HepG2 (cell line): ENCODE measurements around the gene PBX1. TPM values are rescaled to one million over a fixed set of nuclear protein-coding genes. Genes with fewer than 3 reads are reported as not detected.

Experiments
- ATAC-seq: fragments of 200-7000 bp; cut with Tn5 transposase; 3 replicates; pipeline ENCODE4 v1.9.1; 2020; ENCODE audit warnings: mild to moderate bottlenecking, moderate library complexity
- BruUV-seq: library from RNA; stranded (reverse); fragments of 400-500 nt; replicated peaks from 2 replicates; lab custom pipeline; 2021; lab: Mats Ljungman, UMichigan
- CTCF ChIA-PET: fragments of 300-600 bp; formaldehyde crosslinking; extraction: SDS; loops from one replicate; lab custom pipeline; 2021; ENCODE audit warnings: low total read pairs, inconsistent platforms, low intra/inter-chr PET ratio; lab: Yijun Ruan, JAX
- POLR2A ChIA-PET: fragments of 350-600 bp; sonication (Branson Sonifier 250); formaldehyde crosslinking; loops from one replicate; lab custom pipeline; 2020; ENCODE audit warnings: antibody characterized with exemption, inconsistent platforms; lab: Yijun Ruan, JAX
- DNase-seq: peaks from one replicate; pipeline ENCODE4 v3.0.0-alpha.2; 2015; ENCODE audit warnings: low spot score
- FAIRE-seq: peaks from 3 replicates; lab custom pipeline; 2011; peaks lifted over from hg19 to GRCh38; lab: Jason Lieb, UNC
- H2AFZ ChIP-seq: one replicate; pipeline ENCODE4 v1.6.1; 2011; ENCODE audit warnings: low read length, inconsistent platforms
- H3K27ac ChIP-seq: fragments of 300-600 bp; 3 replicates; pipeline ENCODE4 v1.8.0; 2011; ENCODE audit warnings: mixed run types, mild to moderate bottlenecking, mixed read lengths, low read length, inconsistent platforms; ENCODE audit not compliant: insufficient read depth; ENCODE audit errors: extremely low read length
- H3K27me3 ChIP-seq, 2 experiments: fragments of 200-600 bp in 1 of 2; 2 replicates in 1 of 2; 3 replicates in 1 of 2; pipeline versions ENCODE4 v1.6.0 to v1.8.0; 2011; ENCODE audit warnings: low read length in 2 of 2, mild to moderate bottlenecking in 2 of 2, moderate library complexity in 2 of 2, inconsistent platforms in 1 of 2; ENCODE audit not compliant: insufficient read depth in 2 of 2, control insufficient read depth in 1 of 2
- H3K36me3 ChIP-seq, 2 experiments: fragments of 200-600 bp in 1 of 2; replicated peaks in 1 of 2; 2 replicates in 1 of 2; 3 replicates in 1 of 2; pipeline versions ENCODE4 v1.5.1 to v1.8.0; 2011; ENCODE audit warnings: low read length in 2 of 2, inconsistent platforms in 1 of 2; ENCODE audit not compliant: insufficient read depth in 2 of 2, control insufficient read depth in 1 of 2
- H3K4me1 ChIP-seq: 2 replicates; pipeline ENCODE4 v1.5.1; 2012; ENCODE audit warnings: low read length, inconsistent platforms; ENCODE audit not compliant: insufficient read depth
- H3K4me2 ChIP-seq: 2 replicates; pipeline ENCODE4 v1.6.0; 2011; ENCODE audit warnings: low read depth, low read length, inconsistent platforms
- H3K4me3 ChIP-seq, 3 experiments: fragments of 200-600 bp in 1 of 3; sonication (generic), shearing (Covaris generic) in 1 of 3; replicated peaks in 1 of 3; 2 replicates each; pipeline ENCODE4 v1.5.1; 2011 to 2016; ENCODE audit warnings: low read length in 3 of 3, inconsistent platforms in 2 of 3, low read depth in 2 of 3, mild to moderate bottlenecking in 2 of 3, control low read depth in 1 of 3, mixed read lengths in 1 of 3; ENCODE audit not compliant: insufficient read depth in 1 of 3
- H3K79me2 ChIP-seq: one replicate; pipeline ENCODE4 v1.6.1; 2011; ENCODE audit warnings: low read length, inconsistent platforms; ENCODE audit not compliant: insufficient read depth
- H3K9ac ChIP-seq: 2 replicates; pipeline ENCODE4 v1.6.0; 2011; ENCODE audit warnings: mild to moderate bottlenecking, low read depth, low read length, inconsistent platforms; ENCODE audit not compliant: insufficient read depth
- H3K9me3 ChIP-seq: 2 replicates; pipeline ENCODE4 v1.5.1; 2012; ENCODE audit warnings: mild to moderate bottlenecking, low read length
- H4K20me1 ChIP-seq: 2 replicates; pipeline ENCODE4 v1.6.0; 2011; ENCODE audit warnings: inconsistent platforms, mild to moderate bottlenecking, low read length, moderate library complexity; ENCODE audit not compliant: insufficient read depth
- ATAD3A ChIP-seq: sonication (generic); formaldehyde crosslinking; IDR thresholded peaks from 2 replicates; pipeline ENCODE4 v1.4.0; 2020; ENCODE audit warnings: missing genetic modification reagents
- PHF8 ChIP-seq: sonication (generic); formaldehyde crosslinking; IDR thresholded peaks from 2 replicates; pipeline ENCODE4 v1.5.0; 2020; ENCODE audit warnings: missing genetic modification reagents
- PLRG1 ChIP-seq: fragments of 450-650 bp; conservative IDR thresholded peaks from 2 replicates; pipeline ENCODE4 v1.6.1; 2016
- REL ChIP-seq: sonication (generic); formaldehyde crosslinking; conservative IDR thresholded peaks from 2 replicates; pipeline ENCODE4 v1.8.0; 2022; ENCODE audit warnings: mild to moderate bottlenecking, missing genetic modification reagents, moderate library complexity
- RORA ChIP-seq: sonication (generic); formaldehyde crosslinking; IDR thresholded peaks from 2 replicates; pipeline ENCODE4 v1.5.0; 2020; ENCODE audit warnings: mild to moderate bottlenecking, missing genetic modification reagents, moderate library complexity
- SETDB1 ChIP-seq: sonication (generic); formaldehyde crosslinking; IDR thresholded peaks from 2 replicates; pipeline ENCODE4 v1.5.1; 2020; ENCODE audit warnings: missing genetic modification reagents, mild to moderate bottlenecking, borderline replicate concordance
- SOX5 ChIP-seq: IDR thresholded peaks from 2 replicates; pipeline ENCODE4 v1.6.1; 2016; ENCODE audit warnings: borderline replicate concordance
- TAF1 ChIP-seq: sonication (generic); formaldehyde crosslinking; IDR thresholded peaks from 2 replicates; pipeline ENCODE4 v1.4.0; 2020; ENCODE audit warnings: missing genetic modification reagents
- TCF7 ChIP-seq: sonication (generic); IDR thresholded peaks from 2 replicates; pipeline ENCODE4 v1.6.1; 2016; ENCODE audit warnings: antibody characterized with exemption, low read depth
- TRIM24 ChIP-seq: sonication (generic); formaldehyde crosslinking; IDR thresholded peaks from 2 replicates; pipeline ENCODE4 v1.8.0; 2022; ENCODE audit warnings: mild to moderate bottlenecking, missing genetic modification reagents
- ZNF350 ChIP-seq: sonication (generic); formaldehyde crosslinking; IDR thresholded peaks from 2 replicates; pipeline ENCODE4 v1.4.0; 2020; ENCODE audit warnings: mild to moderate bottlenecking, low read depth, missing genetic modification reagents, borderline replicate concordance
- ZNF451 ChIP-seq: sonication (generic); formaldehyde crosslinking; IDR thresholded peaks from 2 replicates; pipeline ENCODE4 v1.5.0; 2020; ENCODE audit warnings: mild to moderate bottlenecking, missing genetic modification reagents
- ZNF746 ChIP-seq: sonication (generic); formaldehyde crosslinking; IDR thresholded peaks from 2 replicates; pipeline ENCODE4 v1.8.0; 2022; ENCODE audit warnings: mild to moderate bottlenecking, missing genetic modification reagents
- ZNF883 ChIP-seq: sonication (generic); formaldehyde crosslinking; IDR thresholded peaks from 2 replicates; pipeline ENCODE4 v1.5.1; 2020; ENCODE audit warnings: mild to moderate bottlenecking, missing genetic modification reagents; ENCODE audit errors: not compliant biosample characterization
- ZSCAN25 ChIP-seq: sonication (generic); formaldehyde crosslinking; IDR thresholded peaks from 2 replicates; pipeline ENCODE4 v1.8.0; 2022; ENCODE audit warnings: mild to moderate bottlenecking, missing genetic modification reagents
- WGBS: methylation state at CpG from one replicate; pipeline ENCODE4 v1.1.6; 2017; ENCODE audit warnings: low lambda C conversion rate; 5-methylcytosine and 5-hydroxymethylcytosine counted together
- in situ Hi-C: cut with HindIII; loops from 2 replicates; pipeline ENCODE4 v1.10.0; 2017; ENCODE audit warnings: low pct_unique_long_range_greater_than_20kb; ENCODE audit not compliant: extremely low pct_ligation_motif_present
- intact Hi-C: fragments of 100-400 bp; cut with micrococcal nuclease; formaldehyde crosslinking; loops from one replicate; pipeline ENCODE4 v1.10.0; 2022; ENCODE audit not compliant: unreplicated experiment
- polyA plus RNA-seq, 8 experiments: library from polyadenylated mRNA; depleted of rRNA in 3 of 8; stranded (reverse) in 7 of 8; unstranded in 1 of 8; fragments of >200 nt; fragmentation: Illumina TruSeq in 4 of 8; extraction: Trizol in 4 of 8; gene quantifications; 2 replicates each; pipeline versions ENCODE4 v1.2.1 to v1.2.3, GENCODE V29; 2011 to 2016; ENCODE audit warnings: low read depth in 4 of 8, missing spikeins in 1 of 8, mixed read lengths in 1 of 8; ENCODE audit not compliant: insufficient read depth in 1 of 8
- total RNA-seq, 5 experiments: library from RNA; depleted of rRNA; stranded (reverse); fragments of >200 nt; fragmentation: Illumina TruSeq; extraction: Trizol; gene quantifications; 2 replicates each; pipeline ENCODE4 v1.2.3, GENCODE V29; 2016; ENCODE audit warnings: low read depth in 1 of 5
- TF ChIP-seq, protein P1 (sequence below): sonication (generic); formaldehyde crosslinking; IDR thresholded peaks from 2 replicates; pipeline ENCODE4 v1.4.0; 2020; ENCODE audit warnings: missing genetic modification reagents, mild to moderate bottlenecking, borderline replicate concordance
- TF ChIP-seq, protein P2 (sequence below): sonication (generic); formaldehyde crosslinking; IDR thresholded peaks from 2 replicates; pipeline ENCODE4 v1.4.0; 2020; ENCODE audit warnings: missing genetic modification reagents, mild to moderate bottlenecking, borderline replicate concordance

Gene PBX1
- total and polyA plus RNA-seq, 2 of the 13 experiments (the other 11 are each of a cell fraction or from before 2014, with no cell fraction given): 0.24 TPM; not detected in 1

DNA sequence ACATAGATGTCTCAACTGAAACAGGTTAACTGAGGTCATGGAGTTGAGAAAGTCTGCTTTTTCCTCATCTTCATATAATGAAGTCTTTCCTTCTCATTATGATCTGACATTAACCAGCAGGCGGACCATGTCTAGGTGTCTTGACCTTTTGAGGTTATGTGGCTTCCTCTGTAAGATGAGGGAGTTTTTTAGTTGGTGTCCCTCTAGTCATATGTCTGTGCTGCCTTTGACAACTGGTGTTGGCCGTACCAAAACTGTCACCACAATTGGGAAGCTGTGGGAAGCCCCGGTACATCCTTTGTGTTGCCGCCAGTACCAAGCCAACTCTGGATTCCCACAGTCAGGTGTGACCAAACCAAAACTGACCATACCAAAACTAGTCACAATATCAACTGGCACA lies 105.1 kb downstream of the PBX1 start:
- Histone ChIP-seq H3K4me3 (no peak overlapping the region), H4K20me1 (0 out of 2 replicates have a peak, but pooled peaks cover 3% of the 10 kb centered on the region), H2AFZ (no peak overlapping the region), H3K9me3 (no peaks in the 10 kb centered on the region), H3K27me3 (no peaks in the 10 kb centered on the region), H3K36me3 (no peaks in the 10 kb centered on the region), H3K9ac (no peak overlapping the region), H3K27ac (no peak overlapping the region), H3K4me2 (no peak overlapping the region), H3K4me1 (no peaks in the 10 kb centered on the region), H3K79me2 (no peaks in the 10 kb centered on the region)
- intact Hi-C loops: no loop called here
- CTCF ChIA-PET: no interaction called here
- in situ Hi-C loops: no loop called here
- WGBS: 80% methylated on average over 2 of the region's 4 CpGs
- no peak for TF ChIP-seq ATAD3A (CRISPR knock-in tag)
- TF ChIP-seq TAF1: no peak
- TF ChIP-seq PHF8 (CRISPR knock-in tag): no peak
- TF ChIP-seq PLRG1: no peak
- no peak for TF ChIP-seq ZNF451 (CRISPR knock-in tag)
- no peak for TF ChIP-seq ZNF883 (CRISPR knock-in tag)
- TF ChIP-seq SOX5 (CRISPR knock-in tag): no peak
- TF ChIP-seq ZNF746 (CRISPR knock-in tag): no peak
- TF ChIP-seq TCF7: no peak
- TF ChIP-seq ZNF350: no peak
- no peak for TF ChIP-seq TRIM24 (CRISPR knock-in tag)
- TF ChIP-seq REL: no peak
- no peak for TF ChIP-seq SETDB1 (CRISPR knock-in tag)
- no peak for TF ChIP-seq ZSCAN25 (CRISPR knock-in tag)
- no peak for TF ChIP-seq RORA (CRISPR knock-in tag)
- TF ChIP-seq, protein P1, sequence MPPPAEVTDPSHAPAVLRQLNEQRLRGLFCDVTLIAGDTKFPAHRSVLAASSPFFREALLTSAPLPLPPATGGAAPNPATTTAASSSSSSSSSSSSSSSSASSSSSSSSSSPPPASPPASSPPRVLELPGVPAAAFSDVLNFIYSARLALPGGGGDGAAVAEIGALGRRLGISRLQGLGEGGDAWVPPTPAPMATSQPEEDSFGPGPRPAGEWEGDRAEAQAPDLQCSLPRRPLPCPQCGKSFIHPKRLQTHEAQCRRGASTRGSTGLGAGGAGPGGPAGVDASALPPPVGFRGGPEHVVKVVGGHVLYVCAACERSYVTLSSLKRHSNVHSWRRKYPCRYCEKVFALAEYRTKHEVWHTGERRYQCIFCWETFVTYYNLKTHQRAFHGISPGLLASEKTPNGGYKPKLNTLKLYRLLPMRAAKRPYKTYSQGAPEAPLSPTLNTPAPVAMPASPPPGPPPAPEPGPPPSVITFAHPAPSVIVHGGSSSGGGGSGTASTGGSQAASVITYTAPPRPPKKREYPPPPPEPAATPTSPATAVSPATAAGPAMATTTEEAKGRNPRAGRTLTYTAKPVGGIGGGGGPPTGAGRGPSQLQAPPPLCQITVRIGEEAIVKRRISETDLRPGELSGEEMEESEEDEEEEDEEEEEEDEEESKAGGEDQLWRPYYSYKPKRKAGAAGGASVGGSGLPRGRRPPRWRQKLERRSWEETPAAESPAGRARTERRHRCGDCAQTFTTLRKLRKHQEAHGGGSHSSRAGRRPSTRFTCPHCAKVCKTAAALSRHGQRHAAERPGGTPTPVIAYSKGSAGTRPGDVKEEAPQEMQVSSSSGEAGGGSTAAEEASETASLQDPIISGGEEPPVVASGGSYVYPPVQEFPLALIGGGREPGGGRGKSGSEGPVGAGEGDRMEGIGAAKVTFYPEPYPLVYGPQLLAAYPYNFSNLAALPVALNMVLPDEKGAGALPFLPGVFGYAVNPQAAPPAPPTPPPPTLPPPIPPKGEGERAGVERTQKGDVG (CRISPR knock-in tag): no peak
- TF ChIP-seq, protein P2, sequence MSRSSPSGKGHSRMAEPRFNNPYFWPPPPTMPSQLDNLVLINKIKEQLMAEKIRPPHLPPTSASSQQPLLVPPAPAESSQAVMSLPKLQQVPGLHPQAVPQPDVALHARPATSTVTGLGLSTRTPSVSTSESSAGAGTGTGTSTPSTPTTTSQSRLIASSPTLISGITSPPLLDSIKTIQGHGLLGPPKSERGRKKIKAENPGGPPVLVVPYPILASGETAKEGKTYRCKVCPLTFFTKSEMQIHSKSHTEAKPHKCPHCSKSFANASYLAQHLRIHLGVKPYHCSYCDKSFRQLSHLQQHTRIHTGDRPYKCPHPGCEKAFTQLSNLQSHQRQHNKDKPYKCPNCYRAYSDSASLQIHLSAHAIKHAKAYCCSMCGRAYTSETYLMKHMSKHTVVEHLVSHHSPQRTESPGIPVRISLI (CRISPR knock-in tag): no peak
- no peak for ATAC-seq
- FAIRE-seq: no peak
- no TSS peak for BruUV-seq
- POLR2A ChIA-PET: no interaction called here
- DNase-seq: no peak
